HG03439 (cell line): ENCODE measurements around the gene SIPA1L3.

Source experiments
- ATAC-seq: cut with Tn5 transposase; IDR thresholded peaks from one replicate; pipeline ENCODE4 v1.9.1; 2021; ENCODE audit warnings: mild to moderate bottlenecking, moderate library complexity; ENCODE audit not compliant: unreplicated experiment

The SIPA1L3 gene

GRCh38 chr19:38180071-38180470 is 273.1 kb downstream of the SIPA1L3 start:
- no peak for ATAC-seq

- ATAC-seq: no peak
Measured at GRCh38 chr19:38182536-38183210, 275.7 kb downstream of the SIPA1L3 start.

GRCh38 chr19:38183251-38183897 is 276.4 kb downstream of the SIPA1L3 start:
- ATAC-seq: no peak

- no peak for ATAC-seq
Measured at GRCh38 chr19:38184815-38185214, 277.8 kb downstream of the SIPA1L3 start.

GRCh38 chr19:38185562-38185961 is 278.6 kb downstream of the SIPA1L3 start:
- ATAC-seq: no peak

- ATAC-seq: no peak
Measured at GRCh38 chr19:38190061-38190460, 283.1 kb downstream of the SIPA1L3 start.

GRCh38 chr19:38190793-38191192 is 283.8 kb downstream of the SIPA1L3 start:
- ATAC-seq: no peak

GRCh38 chr19:38191747-38192146 is 284.7 kb downstream of the SIPA1L3 start:
- no peak for ATAC-seq

GRCh38 chr19:38193445-38193844 is 286.4 kb downstream of the SIPA1L3 start:
- no peak for ATAC-seq

GRCh38 chr19:38194061-38194701 is 287.2 kb downstream of the SIPA1L3 start:
- no peak for ATAC-seq

GRCh38 chr19:38195237-38195636 is 288.2 kb downstream of the SIPA1L3 start:
- no peak for ATAC-seq

GRCh38 chr19:38196245-38196837 is 289.3 kb downstream of the SIPA1L3 start:
- ATAC-seq: no peak

- ATAC-seq: no peak
Measured at GRCh38 chr19:38196948-38197656, 290.1 kb downstream of the SIPA1L3 start.

- ATAC-seq: no peak
Measured at GRCh38 chr19:38197937-38198704, 291.1 kb downstream of the SIPA1L3 start.

GRCh38 chr19:38199340-38199739 is 292.3 kb downstream of the SIPA1L3 start:
- ATAC-seq: no peak

GRCh38 chr19:38201731-38202130 is 294.7 kb downstream of the SIPA1L3 start:
- ATAC-seq: no peak

- no peak for ATAC-seq
Measured at GRCh38 chr19:38202504-38202903, 295.5 kb downstream of the SIPA1L3 start.

- ATAC-seq: no peak
Measured at GRCh38 chr19:38203197-38203596, 296.2 kb downstream of the SIPA1L3 start.

- no peak for ATAC-seq
Measured at GRCh38 chr19:38204096-38204495, 297.1 kb downstream of the SIPA1L3 start.

- ATAC-seq: no peak
Measured at GRCh38 chr19:38204728-38205127, 297.7 kb downstream of the SIPA1L3 start.
